Tibial nerve (tissue), 4 donors: ENCODE measurements around the gene FER.

Source experiments
- EP300 ChIP-seq, 2 donors: sonication (generic); formaldehyde crosslinking; IDR thresholded peaks; one replicate each; pipeline ENCODE4 v1.6.1; 2017; ENCODE audit warnings: antibody characterized with exemption in 2 of 2, mild to moderate bottlenecking in 1 of 2
- POLR2A ChIP-seq, 2 donors: fragments of 450-650 bp; IDR thresholded peaks; one replicate each; pipeline ENCODE4 v1.6.1; 2017; ENCODE audit warnings: antibody characterized with exemption in 2 of 2, mild to moderate bottlenecking in 2 of 2, moderate library complexity in 2 of 2
- TF ChIP-seq, protein P1 (sequence below), 5 experiments: fragments of 200-600 bp in 3 of 5; fragments of 450-650 bp in 2 of 5; sonication (generic) in 3 of 5; IDR thresholded peaks; one replicate each; pipeline ENCODE4 v1.5.1; 2016 to 2019; ENCODE audit warnings: antibody characterized with exemption in 5 of 5, mild to moderate bottlenecking in 3 of 5, moderate library complexity in 2 of 5

GRCh38 chr5:109027983-109028607 lies 280.4 kb downstream of the FER start:
- TF ChIP-seq, protein P1, sequence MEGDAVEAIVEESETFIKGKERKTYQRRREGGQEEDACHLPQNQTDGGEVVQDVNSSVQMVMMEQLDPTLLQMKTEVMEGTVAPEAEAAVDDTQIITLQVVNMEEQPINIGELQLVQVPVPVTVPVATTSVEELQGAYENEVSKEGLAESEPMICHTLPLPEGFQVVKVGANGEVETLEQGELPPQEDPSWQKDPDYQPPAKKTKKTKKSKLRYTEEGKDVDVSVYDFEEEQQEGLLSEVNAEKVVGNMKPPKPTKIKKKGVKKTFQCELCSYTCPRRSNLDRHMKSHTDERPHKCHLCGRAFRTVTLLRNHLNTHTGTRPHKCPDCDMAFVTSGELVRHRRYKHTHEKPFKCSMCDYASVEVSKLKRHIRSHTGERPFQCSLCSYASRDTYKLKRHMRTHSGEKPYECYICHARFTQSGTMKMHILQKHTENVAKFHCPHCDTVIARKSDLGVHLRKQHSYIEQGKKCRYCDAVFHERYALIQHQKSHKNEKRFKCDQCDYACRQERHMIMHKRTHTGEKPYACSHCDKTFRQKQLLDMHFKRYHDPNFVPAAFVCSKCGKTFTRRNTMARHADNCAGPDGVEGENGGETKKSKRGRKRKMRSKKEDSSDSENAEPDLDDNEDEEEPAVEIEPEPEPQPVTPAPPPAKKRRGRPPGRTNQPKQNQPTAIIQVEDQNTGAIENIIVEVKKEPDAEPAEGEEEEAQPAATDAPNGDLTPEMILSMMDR (IDR thresholded peaks at IDR 0.05), result no peak
- no peak for TF ChIP-seq POLR2A (IDR thresholded peaks at IDR 0.05)
- no peak for TF ChIP-seq EP300 (IDR thresholded peaks at IDR 0.05)
